ENCODE results near the gene SEMA6B. TPM values are rescaled to one million over a fixed set of nuclear protein-coding genes. Genes with fewer than 3 reads are reported as not detected.

SEMA6B gene
- polyA plus RNA-seq, 1 of the 3 experiments (the other 2 are of a cell fraction): 3.7 TPM

GRCh38 chr19:4600893-4601292 lies 41.4 kb upstream of the SEMA6B start:
- no peak overlapping the region for H3K4me3 ChIP-seq (ENCODE audit: low read depth in 2 of 2, low read length in 1 of 2)
- no peak overlapping the region for H3K27ac ChIP-seq (ENCODE audit: low read depth in 2 of 2, low read length in 1 of 2)
- CTCF ChIA-PET: interaction anchor here (0.6 to 2.3 kb wide), 3 partner anchors 11 to 36 kb away, joined by 4 to 14 read pairs (median 5); no protein-coding TSS in a partner anchor
- H3F3A ChIP-seq (replicated peaks; ENCODE audit: insufficient read depth): peaks cover 3% of the 10 kb centered on the region
- TF ChIP-seq EZH2phosphoT487 (IDR thresholded peaks at IDR 0.05; ENCODE audit: borderline replicate concordance, low read depth): no peak
- TF ChIP-seq, protein P1, sequence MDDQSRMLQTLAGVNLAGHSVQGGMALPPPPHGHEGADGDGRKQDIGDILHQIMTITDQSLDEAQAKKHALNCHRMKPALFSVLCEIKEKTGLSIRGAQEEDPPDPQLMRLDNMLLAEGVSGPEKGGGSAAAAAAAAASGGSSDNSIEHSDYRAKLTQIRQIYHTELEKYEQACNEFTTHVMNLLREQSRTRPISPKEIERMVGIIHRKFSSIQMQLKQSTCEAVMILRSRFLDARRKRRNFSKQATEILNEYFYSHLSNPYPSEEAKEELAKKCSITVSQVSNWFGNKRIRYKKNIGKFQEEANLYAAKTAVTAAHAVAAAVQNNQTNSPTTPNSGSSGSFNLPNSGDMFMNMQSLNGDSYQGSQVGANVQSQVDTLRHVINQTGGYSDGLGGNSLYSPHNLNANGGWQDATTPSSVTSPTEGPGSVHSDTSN (IDR thresholded peaks at IDR 0.05): no peak
- no peak for TF ChIP-seq ELF1 (IDR thresholded peaks at IDR 0.05)
- TF ChIP-seq ZBTB33 (IDR thresholded peaks at IDR 0.05; ENCODE audit: borderline replicate concordance, low read depth): no peak
- TF ChIP-seq MEF2A (IDR thresholded peaks at IDR 0.05; ENCODE audit: borderline replicate concordance, low read depth): no peak
- TF ChIP-seq REST (IDR thresholded peaks at IDR 0.05; ENCODE audit: low read depth, low read length): no peak
- no peak for TF ChIP-seq RAD21 (IDR thresholded peaks at IDR 0.05; ENCODE audit: low read length)
- TF ChIP-seq USF1 (IDR thresholded peaks at IDR 0.05; ENCODE audit: borderline replicate concordance, low read depth): no peak
- TF ChIP-seq RCOR1 (IDR thresholded peaks at IDR 0.05; ENCODE audit: low read length): no peak
- no peak for TF ChIP-seq MXI1 (IDR thresholded peaks at IDR 0.05; ENCODE audit: low read depth, low read length)
- TF ChIP-seq NFIC (IDR thresholded peaks at IDR 0.05; ENCODE audit: borderline replicate concordance): no peak
- no peak for TF ChIP-seq RXRA (IDR thresholded peaks at IDR 0.05; ENCODE audit: borderline replicate concordance, low read depth)
- no peak for TF ChIP-seq GATA2 (CRISPR knock-in tag; IDR thresholded peaks at IDR 0.05)
- TF ChIP-seq FOXM1 (IDR thresholded peaks at IDR 0.05; ENCODE audit: low read depth): no peak
- no peak for TF ChIP-seq TAF1 (IDR thresholded peaks at IDR 0.05; ENCODE audit: borderline replicate concordance, low read depth, low read length)
- no peak for TF ChIP-seq JUND (IDR thresholded peaks at IDR 0.05)
- TF ChIP-seq TEAD4 (IDR thresholded peaks at IDR 0.05; ENCODE audit: borderline replicate concordance, insufficient read depth): no peak
- no peak overlapping the region for H3K4me2 ChIP-seq
- 0% methylated on average over 5 of the region's 5 CpGs for WGBS (ENCODE audit: low lambda C conversion rate)
- H3K9ac ChIP-seq: no peak overlapping the region
- H3K9me3 ChIP-seq: no peaks in the 10 kb centered on the region
- no peak overlapping the region for H2AFZ ChIP-seq (ENCODE audit: low read depth)
- no peaks in the 10 kb centered on the region for H3K9me2 ChIP-seq
- no peaks in the 10 kb centered on the region for H3K79me2 ChIP-seq (ENCODE audit: insufficient read depth)
- peaks cover 0 to 3% of the 10 kb centered on the region in 2 experiments; a peak in 1 of 4 replicates for H3K4me1 ChIP-seq (ENCODE audit: control insufficient read depth in 1 of 2, insufficient read depth in 2 of 2, low read depth in 1 of 2, low read length in 1 of 2)
- no peaks in the 10 kb centered on the region for H4K20me1 ChIP-seq (ENCODE audit: insufficient read depth)
- POLR2A ChIA-PET: no interaction called here
- DNase-seq: no peak
- H3K36me3 ChIP-seq (replicated peaks in 1 of 2; ENCODE audit: control insufficient read depth in 1 of 2, insufficient read depth in 2 of 2, low read length in 1 of 2): no peaks in the 10 kb centered on the region
- peaks cover 21% of the 10 kb centered on the region; the same call in 1 of the 2 replicates for H3K27me3 ChIP-seq (ENCODE audit: insufficient read depth)
